ENCODE results near the gene VTI1A. TPM values are rescaled to one million over a fixed set of nuclear protein-coding genes. Genes with fewer than 3 reads are reported as not detected.

The VTI1A gene
- total RNA-seq, 1 donor from 2014 or later = 26.3 TPM

DNA sequence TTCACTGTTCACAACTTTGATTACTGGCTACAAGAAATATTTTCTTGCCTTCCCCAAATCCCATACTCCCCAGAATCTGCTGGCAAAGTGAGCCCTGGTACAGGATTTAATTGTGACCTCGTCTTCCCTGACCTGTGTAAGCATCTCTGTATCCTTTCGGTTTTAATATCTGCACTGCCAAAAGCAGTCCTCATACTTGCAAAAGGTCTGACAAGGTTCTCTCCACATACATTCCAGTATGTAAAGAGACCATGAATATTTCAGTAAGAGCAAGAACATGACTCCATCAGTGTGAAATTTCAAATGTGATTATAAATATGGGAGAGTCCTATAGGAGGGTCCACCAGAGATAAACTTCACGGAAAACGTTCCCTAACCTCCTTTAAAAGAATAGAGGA, 369.0 kb downstream of the VTI1A start:
- H3K27ac Mint-ChIP-seq (ENCODE audit: unreplicated experiment) = peak overlapping the region; percentile 92
- no peaks in the 10 kb centered on the region for H3K9me3 Mint-ChIP-seq (ENCODE audit: unreplicated experiment)
- H3K27me3 Mint-ChIP-seq (ENCODE audit: unreplicated experiment) = no peaks in the 10 kb centered on the region
- TF ChIP-seq, protein P1, sequence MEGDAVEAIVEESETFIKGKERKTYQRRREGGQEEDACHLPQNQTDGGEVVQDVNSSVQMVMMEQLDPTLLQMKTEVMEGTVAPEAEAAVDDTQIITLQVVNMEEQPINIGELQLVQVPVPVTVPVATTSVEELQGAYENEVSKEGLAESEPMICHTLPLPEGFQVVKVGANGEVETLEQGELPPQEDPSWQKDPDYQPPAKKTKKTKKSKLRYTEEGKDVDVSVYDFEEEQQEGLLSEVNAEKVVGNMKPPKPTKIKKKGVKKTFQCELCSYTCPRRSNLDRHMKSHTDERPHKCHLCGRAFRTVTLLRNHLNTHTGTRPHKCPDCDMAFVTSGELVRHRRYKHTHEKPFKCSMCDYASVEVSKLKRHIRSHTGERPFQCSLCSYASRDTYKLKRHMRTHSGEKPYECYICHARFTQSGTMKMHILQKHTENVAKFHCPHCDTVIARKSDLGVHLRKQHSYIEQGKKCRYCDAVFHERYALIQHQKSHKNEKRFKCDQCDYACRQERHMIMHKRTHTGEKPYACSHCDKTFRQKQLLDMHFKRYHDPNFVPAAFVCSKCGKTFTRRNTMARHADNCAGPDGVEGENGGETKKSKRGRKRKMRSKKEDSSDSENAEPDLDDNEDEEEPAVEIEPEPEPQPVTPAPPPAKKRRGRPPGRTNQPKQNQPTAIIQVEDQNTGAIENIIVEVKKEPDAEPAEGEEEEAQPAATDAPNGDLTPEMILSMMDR (IDR thresholded peaks at IDR 0.05) = no peak
- DNase-seq (ENCODE audit: extremely low spot score, unreplicated experiment) = no peak
- H3K36me3 Mint-ChIP-seq (ENCODE audit: unreplicated experiment) = peaks cover 10% of the 10 kb centered on the region
- peak overlapping the region; percentile 34 for H3K4me3 Mint-ChIP-seq (ENCODE audit: unreplicated experiment)
- peaks cover 52% of the 10 kb centered on the region for H3K4me1 Mint-ChIP-seq (ENCODE audit: unreplicated experiment)

DNA sequence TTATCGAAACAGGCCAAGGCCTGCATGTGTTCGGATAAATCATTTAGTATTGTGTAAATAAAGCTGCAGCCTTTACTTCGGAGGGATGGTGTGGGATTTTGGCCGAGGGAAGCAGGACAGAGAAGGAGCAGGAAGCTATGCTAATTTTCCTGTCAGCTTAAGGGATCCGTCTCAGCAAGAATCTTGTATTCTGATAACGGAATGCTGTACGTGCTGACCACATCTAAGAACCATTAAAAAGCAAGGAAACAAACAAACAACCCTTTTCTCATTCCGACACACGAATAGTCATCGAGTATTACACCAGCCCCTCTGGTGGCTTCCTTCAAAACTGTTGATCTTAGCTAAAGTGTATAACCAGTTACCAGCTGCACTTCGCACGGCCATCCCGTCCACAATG, 369.9 kb downstream of the VTI1A start:
- Mint-ChIP-seq H3K27ac (ENCODE audit: unreplicated experiment) (no peak overlapping the region), H3K9me3 (ENCODE audit: unreplicated experiment) (no peaks in the 10 kb centered on the region), H3K4me1 (ENCODE audit: unreplicated experiment) (peaks cover 46% of the 10 kb centered on the region), H3K4me3 (ENCODE audit: unreplicated experiment) (no peak overlapping the region), H3K36me3 (ENCODE audit: unreplicated experiment) (peaks cover 10% of the 10 kb centered on the region), H3K27me3 (ENCODE audit: unreplicated experiment) (no peaks in the 10 kb centered on the region)
- no peak for DNase-seq (ENCODE audit: extremely low spot score, unreplicated experiment)
- TF ChIP-seq, protein P1 (IDR thresholded peaks at IDR 0.05) = no peak

DNA sequence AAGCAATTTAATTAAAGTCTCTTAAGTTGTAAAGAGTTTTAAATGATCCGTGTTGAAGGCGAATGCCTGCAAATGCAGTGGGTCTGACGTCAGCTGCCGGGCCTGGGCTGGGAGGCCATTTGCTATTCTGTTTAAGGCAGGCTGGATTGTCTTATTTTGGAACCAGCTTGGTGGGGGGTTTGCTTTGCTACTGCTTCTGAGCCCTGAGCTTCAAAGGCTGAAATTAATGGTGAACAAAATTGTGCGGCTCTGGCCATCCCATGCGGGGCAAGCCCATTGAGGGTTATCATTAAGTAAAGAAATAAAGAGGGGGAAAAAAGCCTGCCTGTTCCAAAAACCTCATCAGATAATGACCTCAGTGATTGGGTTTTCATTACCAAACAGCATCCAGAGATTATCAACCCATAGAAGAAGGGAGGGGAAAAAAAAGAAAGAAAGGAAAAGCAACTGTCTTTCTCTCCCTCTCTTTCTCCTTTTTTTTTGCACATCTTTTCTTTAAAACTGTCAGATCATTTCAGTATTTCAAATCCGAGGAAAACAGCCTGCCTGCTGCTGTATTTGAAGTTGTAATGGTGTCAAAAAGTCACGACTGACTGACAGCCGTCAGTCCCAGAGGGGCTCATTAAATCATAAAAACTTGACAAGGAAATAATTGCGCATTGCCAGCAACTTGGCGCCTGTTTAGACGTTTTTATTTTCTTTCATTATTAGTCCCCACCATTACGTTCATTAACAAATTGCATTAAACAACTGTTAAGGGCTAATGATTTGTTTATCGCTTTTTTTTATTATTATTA, 371.2 kb downstream of the VTI1A start:
- H3K27ac Mint-ChIP-seq (ENCODE audit: unreplicated experiment) = no peak overlapping the region
- no peak overlapping the region for H3K4me3 Mint-ChIP-seq (ENCODE audit: unreplicated experiment)
- DNase-seq (ENCODE audit: extremely low spot score, unreplicated experiment) = no peak
- TF ChIP-seq, protein P1 (IDR thresholded peaks at IDR 0.05) = no peak
- peaks cover 10% of the 10 kb centered on the region for H3K36me3 Mint-ChIP-seq (ENCODE audit: unreplicated experiment)
- H3K4me1 Mint-ChIP-seq (ENCODE audit: unreplicated experiment) = peaks cover 33% of the 10 kb centered on the region
- no peaks in the 10 kb centered on the region for H3K9me3 Mint-ChIP-seq (ENCODE audit: unreplicated experiment)
- H3K27me3 Mint-ChIP-seq (ENCODE audit: unreplicated experiment) = no peaks in the 10 kb centered on the region

DNA sequence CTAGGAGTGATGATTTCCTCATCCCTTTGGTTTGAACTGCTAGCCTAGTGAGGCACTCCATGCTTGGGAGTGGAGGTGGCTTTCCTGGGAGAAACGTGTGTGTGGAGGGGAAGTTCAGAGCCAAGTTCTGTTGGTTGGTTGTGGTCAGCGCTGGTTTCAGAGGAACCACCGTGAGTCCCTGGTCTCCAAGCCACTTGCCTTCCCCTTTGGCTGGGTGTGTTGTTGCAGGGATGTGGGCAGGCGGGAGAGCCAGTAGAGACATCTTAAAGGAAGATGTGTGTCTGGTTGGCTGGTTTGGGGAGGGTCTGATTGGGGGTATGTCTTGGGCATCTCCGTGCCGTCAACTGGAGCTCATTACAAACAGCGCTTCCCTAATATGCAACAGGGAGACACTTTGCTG, 372.2 kb downstream of the VTI1A start:
- Mint-ChIP-seq H3K27ac (ENCODE audit: unreplicated experiment) (no peak overlapping the region), H3K27me3 (ENCODE audit: unreplicated experiment) (no peaks in the 10 kb centered on the region), H3K4me1 (ENCODE audit: unreplicated experiment) (peaks cover 24% of the 10 kb centered on the region), H3K9me3 (ENCODE audit: unreplicated experiment) (no peaks in the 10 kb centered on the region), H3K36me3 (ENCODE audit: unreplicated experiment) (peaks cover 10% of the 10 kb centered on the region), H3K4me3 (ENCODE audit: unreplicated experiment) (no peak overlapping the region)
- TF ChIP-seq, protein P1 (IDR thresholded peaks at IDR 0.05) = no peak
- no peak for DNase-seq (ENCODE audit: extremely low spot score, unreplicated experiment)

DNA sequence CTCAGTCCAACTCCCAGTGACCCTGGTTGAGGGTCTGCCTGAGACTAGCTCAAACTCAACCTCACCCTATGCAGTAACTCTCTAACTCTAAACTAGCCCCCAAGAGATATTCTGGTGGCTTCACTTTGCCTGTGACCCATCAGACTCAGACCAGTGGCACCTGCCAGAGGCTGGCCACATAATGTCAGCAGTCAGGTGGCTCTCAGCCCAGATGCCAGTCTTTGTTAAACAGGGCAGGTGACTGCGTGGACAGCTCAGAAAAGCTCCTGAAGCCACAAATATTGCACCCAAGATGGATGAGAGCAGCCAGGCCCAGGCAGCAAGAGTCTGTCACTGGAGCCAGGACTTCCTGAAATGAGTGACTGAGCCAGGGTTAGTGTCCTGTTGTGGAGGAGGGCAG, 373.3 kb downstream of the VTI1A start:
- Mint-ChIP-seq H3K4me3 (ENCODE audit: unreplicated experiment) (no peak overlapping the region), H3K9me3 (ENCODE audit: unreplicated experiment) (no peaks in the 10 kb centered on the region), H3K27me3 (ENCODE audit: unreplicated experiment) (no peaks in the 10 kb centered on the region), H3K4me1 (ENCODE audit: unreplicated experiment) (peaks cover 15% of the 10 kb centered on the region), H3K36me3 (ENCODE audit: unreplicated experiment) (peaks cover 10% of the 10 kb centered on the region), H3K27ac (ENCODE audit: unreplicated experiment) (no peak overlapping the region)
- TF ChIP-seq, protein P1 (IDR thresholded peaks at IDR 0.05) = no peak
- DNase-seq (ENCODE audit: extremely low spot score, unreplicated experiment) = no peak

All from osteocyte (in vitro differentiated cells).